HL-60 (cell line): ENCODE measurements around the gene RPL10A.

Experiments
- DNase-seq, 2 experiments: peaks; one replicate each; pipeline ENCODE4 v3.0.0-alpha.2; 2010 to 2020; ENCODE audit warnings: low read depth in 1 of 2, low spot score in 1 of 2
- H3K27ac ChIP-seq: fragments of 250-450 bp; sonication (Bioruptor Pico); replicated peaks from 2 replicates; pipeline ENCODE4 v1.5.1; 2020; ENCODE audit warnings: mild to moderate bottlenecking, moderate library complexity
- H3K27me3 ChIP-seq: fragments of 250-450 bp; sonication (Bioruptor Pico); 2 replicates; pipeline ENCODE4 v1.5.1; 2021; ENCODE audit warnings: mild to moderate bottlenecking, moderate library complexity; ENCODE audit not compliant: insufficient read depth, poor library complexity, severe bottlenecking
- H3K4me3 ChIP-seq: replicated peaks from 2 replicates; pipeline ENCODE4 v1.5.1; 2011; ENCODE audit warnings: mild to moderate bottlenecking, control low read depth, low read length; ENCODE audit not compliant: insufficient read depth
- GABPA ChIP-seq: IDR thresholded peaks from 2 replicates; pipeline ENCODE4 v1.6.1; 2012; ENCODE audit warnings: low read depth
- POLR2AphosphoS5 ChIP-seq: IDR thresholded peaks from 2 replicates; pipeline ENCODE4 v1.6.1; 2012; ENCODE audit warnings: low read depth
- REST ChIP-seq: IDR thresholded peaks from 2 replicates; pipeline ENCODE4 v1.6.1; 2012; ENCODE audit warnings: low read depth; ENCODE audit not compliant: insufficient replicate concordance
- SPI1 ChIP-seq: IDR thresholded peaks from 2 replicates; pipeline ENCODE4 v1.6.1; 2012; ENCODE audit warnings: low read depth, mild to moderate bottlenecking, borderline replicate concordance
- TF ChIP-seq, protein P1 (sequence below): IDR thresholded peaks from one replicate; pipeline ENCODE4 v1.5.1; 2011; ENCODE audit warnings: low read length, control low read depth, inconsistent platforms; ENCODE audit not compliant: insufficient read depth

The RPL10A gene

DNA sequence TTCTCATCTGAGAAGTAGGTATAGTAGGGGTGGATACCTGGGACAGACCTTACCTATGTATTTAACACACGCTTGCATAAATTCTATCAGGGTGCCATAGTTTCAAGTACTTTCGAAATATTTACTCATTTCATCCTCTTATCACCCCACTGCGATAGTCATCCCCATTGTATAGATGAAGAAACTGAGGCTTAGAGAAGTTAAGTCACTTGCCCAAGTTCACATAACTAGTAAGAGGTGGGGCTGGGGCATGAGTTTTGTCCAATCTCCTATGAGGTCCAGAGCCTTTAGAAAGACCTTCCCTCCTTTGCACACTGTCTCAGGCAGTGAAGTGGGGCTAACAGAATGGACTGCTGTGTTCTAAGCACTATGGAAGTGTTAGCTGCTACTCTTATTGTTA, 38.3 kb downstream of the RPL10A start:
- H3K27ac ChIP-seq: no peak overlapping the region
- no peak for DNase-seq
- no peak overlapping the region for H3K4me3 ChIP-seq
- TF ChIP-seq, protein P1, sequence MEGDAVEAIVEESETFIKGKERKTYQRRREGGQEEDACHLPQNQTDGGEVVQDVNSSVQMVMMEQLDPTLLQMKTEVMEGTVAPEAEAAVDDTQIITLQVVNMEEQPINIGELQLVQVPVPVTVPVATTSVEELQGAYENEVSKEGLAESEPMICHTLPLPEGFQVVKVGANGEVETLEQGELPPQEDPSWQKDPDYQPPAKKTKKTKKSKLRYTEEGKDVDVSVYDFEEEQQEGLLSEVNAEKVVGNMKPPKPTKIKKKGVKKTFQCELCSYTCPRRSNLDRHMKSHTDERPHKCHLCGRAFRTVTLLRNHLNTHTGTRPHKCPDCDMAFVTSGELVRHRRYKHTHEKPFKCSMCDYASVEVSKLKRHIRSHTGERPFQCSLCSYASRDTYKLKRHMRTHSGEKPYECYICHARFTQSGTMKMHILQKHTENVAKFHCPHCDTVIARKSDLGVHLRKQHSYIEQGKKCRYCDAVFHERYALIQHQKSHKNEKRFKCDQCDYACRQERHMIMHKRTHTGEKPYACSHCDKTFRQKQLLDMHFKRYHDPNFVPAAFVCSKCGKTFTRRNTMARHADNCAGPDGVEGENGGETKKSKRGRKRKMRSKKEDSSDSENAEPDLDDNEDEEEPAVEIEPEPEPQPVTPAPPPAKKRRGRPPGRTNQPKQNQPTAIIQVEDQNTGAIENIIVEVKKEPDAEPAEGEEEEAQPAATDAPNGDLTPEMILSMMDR: no peak
- no peak for TF ChIP-seq GABPA
- no peak for TF ChIP-seq SPI1
- no peak for TF ChIP-seq REST
- TF ChIP-seq POLR2AphosphoS5: no peak
- peaks cover 13% of the 10 kb centered on the region for H3K27me3 ChIP-seq

- Histone ChIP-seq H3K4me3 (no peak overlapping the region), H3K27me3 (peaks cover 14% of the 10 kb centered on the region), H3K27ac (no peak overlapping the region)
- DNase-seq: no peak
- TF ChIP-seq, protein P1: no peak
- TF ChIP-seq SPI1 (no peak), REST (no peak), GABPA (no peak), POLR2AphosphoS5 (no peak)
Measured at GRCh38 chr6:35507221-35507620, 39.0 kb downstream of the RPL10A start.

GRCh38 chr6:35508027-35508426, 39.8 kb downstream of the RPL10A start:
- Histone ChIP-seq H3K27me3 (peaks cover 10% of the 10 kb centered on the region), H3K4me3 (no peak overlapping the region), H3K27ac (no peak overlapping the region)
- TF ChIP-seq, protein P1: no peak
- DNase-seq: no peak

GRCh38 chr6:35508542-35508941, 40.3 kb downstream of the RPL10A start:
- Histone ChIP-seq H3K27ac (no peak overlapping the region), H3K4me3 (no peak overlapping the region), H3K27me3 (peaks cover 10% of the 10 kb centered on the region)
- no peak for TF ChIP-seq POLR2AphosphoS5
- TF ChIP-seq SPI1: no peak
- TF ChIP-seq GABPA: no peak
- DNase-seq: no peak
